AG04450 (cell line): ENCODE results near the gene F13A1. TPM values are rescaled to one million over a fixed set of nuclear protein-coding genes. Genes with fewer than 3 reads are reported as not detected.

ENCODE experiments used
- CTCF ChIA-PET: fragments of 300-600, 350-600 bp; formaldehyde crosslinking; extraction: SDS; loops from one replicate; lab custom pipeline; 2022; ENCODE audit warnings: antibody characterized with exemption, inconsistent platforms; lab: Charles Lee
- POLR2A ChIA-PET: fragments of 350-600 bp; formaldehyde crosslinking; extraction: SDS; loops from one replicate; lab custom pipeline; 2021; ENCODE audit warnings: antibody characterized with exemption, inconsistent platforms; lab: Yijun Ruan, JAX
- DNase-seq: peaks from one replicate; pipeline ENCODE4 v3.0.0-alpha.2; 2011; ENCODE audit warnings: low read depth, low spot score
- H3K27ac ChIP-seq: one replicate; pipeline ENCODE4 v1.5.1; 2012; ENCODE audit warnings: low read depth, low read length, control low read depth
- H3K27me3 ChIP-seq: one replicate; pipeline ENCODE4 v1.6.0; 2012; ENCODE audit warnings: low read length; ENCODE audit not compliant: control insufficient read depth, insufficient read depth
- H3K4me3 ChIP-seq: 2 replicates; pipeline ENCODE4 v1.5.1; 2011; ENCODE audit warnings: mild to moderate bottlenecking, low read depth, low read length, control low read depth
- H3K9me3 ChIP-seq: 2 replicates; pipeline ENCODE4 v1.5.1; 2012; ENCODE audit warnings: low read length; ENCODE audit not compliant: control insufficient read depth, insufficient read depth
- polyA plus RNA-seq: library from polyadenylated mRNA; depleted of rRNA; stranded (reverse); fragments of >200 nt; gene quantifications from 2 replicates; pipeline ENCODE4 v1.2.3, GENCODE V29; 2011
- TF ChIP-seq, protein P1 (sequence below): IDR thresholded peaks from 2 replicates; pipeline ENCODE4 v1.5.1; 2011; ENCODE audit warnings: low read depth, low read length, control low read depth, inconsistent platforms

F13A1 gene
- polyA plus RNA-seq, 1 experiment = not detected

DNA sequence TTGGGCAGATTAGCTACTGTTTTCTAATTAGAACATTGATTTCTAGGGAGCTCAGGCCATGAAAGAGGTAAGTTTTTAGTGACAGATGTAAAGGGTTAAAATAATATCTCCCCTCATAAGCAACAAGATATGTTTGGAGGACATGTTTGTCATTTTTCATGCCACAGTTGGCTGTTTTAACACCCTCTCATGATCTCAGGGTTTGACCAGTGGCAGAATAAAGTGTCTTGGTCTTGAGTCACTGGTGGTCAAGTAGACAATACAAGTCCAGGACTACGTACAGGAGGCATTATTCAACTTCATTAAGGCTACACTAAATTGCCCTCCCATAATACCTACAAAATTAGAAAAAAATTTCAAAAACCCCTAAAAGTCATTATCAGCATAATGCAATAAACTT is 92.6 kb downstream of the F13A1 start:
- Histone ChIP-seq H3K9me3 (peaks cover 21% of the 10 kb centered on the region), H3K4me3 (no peak overlapping the region), H3K27me3 (no peaks in the 10 kb centered on the region), H3K27ac (no peak overlapping the region)
- POLR2A ChIA-PET = no interaction called here
- CTCF ChIA-PET = no interaction called here
- DNase-seq = no peak
- TF ChIP-seq, protein P1, sequence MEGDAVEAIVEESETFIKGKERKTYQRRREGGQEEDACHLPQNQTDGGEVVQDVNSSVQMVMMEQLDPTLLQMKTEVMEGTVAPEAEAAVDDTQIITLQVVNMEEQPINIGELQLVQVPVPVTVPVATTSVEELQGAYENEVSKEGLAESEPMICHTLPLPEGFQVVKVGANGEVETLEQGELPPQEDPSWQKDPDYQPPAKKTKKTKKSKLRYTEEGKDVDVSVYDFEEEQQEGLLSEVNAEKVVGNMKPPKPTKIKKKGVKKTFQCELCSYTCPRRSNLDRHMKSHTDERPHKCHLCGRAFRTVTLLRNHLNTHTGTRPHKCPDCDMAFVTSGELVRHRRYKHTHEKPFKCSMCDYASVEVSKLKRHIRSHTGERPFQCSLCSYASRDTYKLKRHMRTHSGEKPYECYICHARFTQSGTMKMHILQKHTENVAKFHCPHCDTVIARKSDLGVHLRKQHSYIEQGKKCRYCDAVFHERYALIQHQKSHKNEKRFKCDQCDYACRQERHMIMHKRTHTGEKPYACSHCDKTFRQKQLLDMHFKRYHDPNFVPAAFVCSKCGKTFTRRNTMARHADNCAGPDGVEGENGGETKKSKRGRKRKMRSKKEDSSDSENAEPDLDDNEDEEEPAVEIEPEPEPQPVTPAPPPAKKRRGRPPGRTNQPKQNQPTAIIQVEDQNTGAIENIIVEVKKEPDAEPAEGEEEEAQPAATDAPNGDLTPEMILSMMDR = no peak

- TF ChIP-seq, protein P1 = no peak
- CTCF ChIA-PET = no interaction called here
- H3K4me3 ChIP-seq = no peak overlapping the region
- H3K27ac ChIP-seq = no peak overlapping the region
- H3K9me3 ChIP-seq = peaks cover 23% of the 10 kb centered on the region
- H3K27me3 ChIP-seq = no peaks in the 10 kb centered on the region
- POLR2A ChIA-PET = no interaction called here
- DNase-seq = no peak
Measured at GRCh38 chr6:6225885-6226529, 94.5 kb downstream of the F13A1 start.

DNA sequence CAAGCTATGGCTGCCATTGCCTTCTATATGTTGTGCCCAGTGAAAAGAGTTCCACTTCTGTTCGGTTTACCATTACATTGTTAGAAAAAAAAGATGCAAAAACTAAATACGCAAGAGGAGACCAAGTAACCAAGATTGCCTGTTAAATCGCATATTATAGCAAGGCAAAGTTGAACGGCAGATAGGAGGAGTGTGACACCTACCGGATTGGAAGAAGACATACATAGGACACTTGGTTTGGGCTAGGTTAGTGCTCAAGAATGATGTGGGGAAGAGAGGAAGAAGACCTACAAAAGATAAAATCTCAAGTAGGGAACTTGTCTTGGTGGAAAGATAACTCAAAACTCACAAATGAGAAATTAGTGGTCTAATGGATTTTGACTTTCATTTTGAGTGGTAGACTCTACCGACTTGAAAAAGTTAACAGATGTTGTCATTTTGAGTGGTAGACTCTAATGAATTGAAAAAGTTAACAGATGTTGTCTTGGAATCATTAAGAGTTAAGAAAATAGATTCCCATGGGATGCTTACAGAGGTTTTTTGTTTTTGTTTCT is 95.5 kb downstream of the F13A1 start:
- Histone ChIP-seq H3K27me3 (no peaks in the 10 kb centered on the region), H3K27ac (no peak overlapping the region), H3K4me3 (no peak overlapping the region), H3K9me3 (peaks cover 18% of the 10 kb centered on the region)
- TF ChIP-seq, protein P1 = no peak
- DNase-seq = no peak
- ChIA-PET POLR2A (no interaction called here), CTCF (no interaction called here)

DNA sequence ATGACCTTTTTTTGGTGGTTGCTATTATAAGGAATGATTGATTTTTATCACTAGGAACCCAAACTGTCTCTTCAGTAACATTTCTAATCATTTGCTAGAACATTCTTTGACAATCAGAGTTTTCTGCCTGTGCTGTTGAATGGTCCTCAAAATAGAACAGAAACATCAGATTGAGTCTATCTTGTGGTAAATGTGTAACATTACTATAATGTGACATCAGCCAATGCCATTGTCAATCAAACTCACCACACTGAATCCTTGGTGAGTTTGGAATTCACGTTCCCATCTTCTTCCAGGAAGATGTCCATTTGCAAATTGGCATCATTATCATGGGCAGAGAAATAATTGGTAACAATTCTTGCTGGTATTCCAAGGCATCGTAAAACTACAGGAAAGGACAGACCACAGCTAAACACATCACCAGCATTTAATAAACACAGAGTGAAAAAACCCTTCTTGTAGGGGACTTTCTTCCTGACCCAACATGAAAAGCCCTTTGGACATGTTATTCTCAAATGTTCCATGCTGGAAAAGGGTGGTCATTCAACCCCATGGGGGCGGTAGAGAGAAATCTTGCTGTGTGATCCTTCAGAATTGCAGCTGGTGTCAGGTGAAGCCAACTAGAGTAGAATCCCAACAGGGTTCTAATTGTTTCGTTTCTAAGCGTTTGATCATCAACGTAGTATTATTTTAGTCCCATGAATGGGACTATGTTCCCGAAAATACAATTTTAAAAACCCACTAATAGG is 98.5 kb downstream of the F13A1 start:
- H3K4me3 ChIP-seq = no peak overlapping the region
- POLR2A ChIA-PET = no interaction called here

More for the DNA sequence above, 98.5 kb downstream of the F13A1 start:
- TF ChIP-seq, protein P1 = no peak
- no peak for DNase-seq
- Histone ChIP-seq H3K27ac (no peak overlapping the region), H3K9me3 (peaks cover 26% of the 10 kb centered on the region; the same call in 1 of the 2 replicates), H3K27me3 (no peaks in the 10 kb centered on the region)
- CTCF ChIA-PET = no interaction called here
